Measurements from ENCODE around the gene TBXT. TPM values are rescaled to one million over a fixed set of nuclear protein-coding genes. Genes with fewer than 3 reads are reported as not detected.

Gene TBXT
- total and polyA plus RNA-seq, 2 of the 8 experiments (the other 6 are each of a cell fraction or from before 2014, with no cell fraction given) = 0.18 to 0.24 TPM

GRCh38 chr6:166156942-166157341 lies 10.7 kb downstream of the TBXT start:
- FAIRE-seq (peak; percentile 32), DNase-seq (ENCODE audit: low read depth in 1 of 2, low spot score in 2 of 2) (no peak)
- Histone ChIP-seq H2BK20ac (ENCODE audit: low read length) (no peak overlapping the region), H3K56ac (replicated peaks; ENCODE audit: insufficient read length, low read depth, low read length) (no peak overlapping the region), H3K4me3 (ENCODE audit: extremely low read depth in 1 of 4, insufficient read depth in 2 of 4, low read depth in 3 of 4, low read length in 4 of 4) (no peak overlapping the region), H4K20me1 (replicated peaks in 1 of 2; ENCODE audit: control insufficient read depth in 1 of 2, insufficient read depth in 2 of 2, low read length in 2 of 2) (no peaks in the 10 kb centered on the region), H3K4ac (replicated peaks; ENCODE audit: insufficient read length, low read depth, low read length) (no peak overlapping the region), H3K9me3 (ENCODE audit: insufficient read depth in 2 of 2, low read depth in 1 of 2, low read length in 1 of 2) (no peaks in the 10 kb centered on the region), H4K5ac (ENCODE audit: insufficient read length, low read depth, low read length) (no peak overlapping the region), H2AK5ac (ENCODE audit: low read depth, low read length) (no peak overlapping the region), H2AFZ (ENCODE audit: low read length) (no peak overlapping the region), H3K14ac (ENCODE audit: insufficient read length) (no peak overlapping the region), H4K91ac (replicated peaks; ENCODE audit: insufficient read length, low read length) (no peak overlapping the region), H2BK12ac (ENCODE audit: low read depth, low read length) (no peak overlapping the region), H3K27me3 (replicated peaks in 1 of 4; ENCODE audit: control insufficient read depth in 3 of 4, extremely low read depth in 1 of 4, insufficient read depth in 3 of 4, low read length in 3 of 4) (peaks cover 0 to 2% (median under 1%) of the 10 kb centered on the region in 4 experiments; a peak in 3 of 7 replicates), H4K8ac (ENCODE audit: extremely low read depth, insufficient read depth, low read length) (no peak overlapping the region), H3K23ac (ENCODE audit: insufficient read length) (no peak overlapping the region), H3K36me3 (ENCODE audit: control insufficient read depth in 2 of 4, insufficient read depth in 4 of 4, low read length in 3 of 4) (no peaks in the 10 kb centered on the region), H2BK5ac (ENCODE audit: low read depth, low read length) (no peak overlapping the region), H3K9ac (replicated peaks in 1 of 4; ENCODE audit: extremely low read depth in 1 of 4, low read depth in 3 of 4, low read length in 3 of 4) (no peak overlapping the region), H2BK120ac (replicated peaks; ENCODE audit: low read depth, low read length) (no peak overlapping the region), H3K4me2 (ENCODE audit: insufficient read depth in 1 of 2, low read depth in 2 of 2, low read length in 2 of 2) (no peak overlapping the region), H3K18ac (ENCODE audit: extremely low read depth, low read length) (no peak overlapping the region), H3K79me1 (ENCODE audit: low read depth, low read length) (no peaks in the 10 kb centered on the region), H3K23me2 (ENCODE audit: low read depth, low read length) (no peaks in the 10 kb centered on the region), H3K4me1 (replicated peaks in 1 of 4; ENCODE audit: control insufficient read depth in 3 of 4, insufficient read depth in 4 of 4, low read length in 3 of 4) (no peaks in the 10 kb centered on the region), H2BK15ac (ENCODE audit: low read length) (no peak overlapping the region), H3K27ac (ENCODE audit: low read depth, low read length) (no peak overlapping the region), H3K79me2 (ENCODE audit: control insufficient read depth in 1 of 2, insufficient read depth in 2 of 2, low read length in 2 of 2) (no peaks in the 10 kb centered on the region)
- ChIA-PET POLR2A (ENCODE audit: partially characterized antibody) (interaction anchor here (1.2 kb wide), 1 partner anchor 10 kb away, joined by 4 read pairs; no protein-coding TSS in a partner anchor), CTCF (ENCODE audit: partially characterized antibody) (interaction anchor here (0.9 to 3.5 kb wide), 17 partner anchors 9 to 282 kb away, joined by 3 to 30 read pairs (median 3); partner anchors contain the start of gene TBXT)
- 62% methylated on average over 7 of the region's 7 CpGs; no CpG with 5 or more reads in 1 of the 2 experiments for WGBS, 2 experiments (ENCODE audit: extremely low coverage in 1 of 2, insufficient coverage in 1 of 2, insufficient read length in 1 of 2, insufficient replicate concordance in 2 of 2, low coverage in 1 of 2, low lambda C conversion rate in 2 of 2, missing lambda C conversion rate in 1 of 2)
- no peak for TF ChIP-seq CBX5 (IDR thresholded peaks at IDR 0.05; ENCODE audit: low read depth, low read length)
- peak; percentile 45; the same call in 1 of the 2 replicates for TF ChIP-seq YY1 (IDR thresholded peaks at IDR 0.05; ENCODE audit: low read depth, low read length)
- no peak for TF ChIP-seq HDAC6 (IDR thresholded peaks at IDR 0.05; ENCODE audit: low read depth, low read length)
- TF ChIP-seq SAP30 (IDR thresholded peaks at IDR 0.05; ENCODE audit: insufficient read depth, insufficient replicate concordance, low read length) = no peak
- TF ChIP-seq, protein P1, sequence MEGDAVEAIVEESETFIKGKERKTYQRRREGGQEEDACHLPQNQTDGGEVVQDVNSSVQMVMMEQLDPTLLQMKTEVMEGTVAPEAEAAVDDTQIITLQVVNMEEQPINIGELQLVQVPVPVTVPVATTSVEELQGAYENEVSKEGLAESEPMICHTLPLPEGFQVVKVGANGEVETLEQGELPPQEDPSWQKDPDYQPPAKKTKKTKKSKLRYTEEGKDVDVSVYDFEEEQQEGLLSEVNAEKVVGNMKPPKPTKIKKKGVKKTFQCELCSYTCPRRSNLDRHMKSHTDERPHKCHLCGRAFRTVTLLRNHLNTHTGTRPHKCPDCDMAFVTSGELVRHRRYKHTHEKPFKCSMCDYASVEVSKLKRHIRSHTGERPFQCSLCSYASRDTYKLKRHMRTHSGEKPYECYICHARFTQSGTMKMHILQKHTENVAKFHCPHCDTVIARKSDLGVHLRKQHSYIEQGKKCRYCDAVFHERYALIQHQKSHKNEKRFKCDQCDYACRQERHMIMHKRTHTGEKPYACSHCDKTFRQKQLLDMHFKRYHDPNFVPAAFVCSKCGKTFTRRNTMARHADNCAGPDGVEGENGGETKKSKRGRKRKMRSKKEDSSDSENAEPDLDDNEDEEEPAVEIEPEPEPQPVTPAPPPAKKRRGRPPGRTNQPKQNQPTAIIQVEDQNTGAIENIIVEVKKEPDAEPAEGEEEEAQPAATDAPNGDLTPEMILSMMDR (IDR thresholded peaks at IDR 0.05; ENCODE audit: control extremely low read depth in 1 of 3, insufficient read depth in 1 of 3, low read depth in 1 of 3, low read length in 3 of 3) = peak in 2 of 3 experiments; percentile 35 to 51; a peak in 3 of 4 replicates
- TF ChIP-seq, protein P2, sequence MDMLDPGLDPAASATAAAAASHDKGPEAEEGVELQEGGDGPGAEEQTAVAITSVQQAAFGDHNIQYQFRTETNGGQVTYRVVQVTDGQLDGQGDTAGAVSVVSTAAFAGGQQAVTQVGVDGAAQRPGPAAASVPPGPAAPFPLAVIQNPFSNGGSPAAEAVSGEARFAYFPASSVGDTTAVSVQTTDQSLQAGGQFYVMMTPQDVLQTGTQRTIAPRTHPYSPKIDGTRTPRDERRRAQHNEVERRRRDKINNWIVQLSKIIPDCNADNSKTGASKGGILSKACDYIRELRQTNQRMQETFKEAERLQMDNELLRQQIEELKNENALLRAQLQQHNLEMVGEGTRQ (IDR thresholded peaks at IDR 0.05; ENCODE audit: low read length) = no peak
- no peak for TF ChIP-seq SIX5 (IDR thresholded peaks at IDR 0.05; ENCODE audit: low read depth, low read length)
- no peak for TF ChIP-seq KDM4A (IDR thresholded peaks at IDR 0.05; ENCODE audit: low read depth, low read length, severe bottlenecking)
- TF ChIP-seq MAFK (IDR thresholded peaks at IDR 0.05; ENCODE audit: low read depth, low read length) = no peak

All from H1 (cell line).